Nephron (organoid): ENCODE data around the gene KRTAP5-10.
"Not testable (repeated sequence)": the region's sequence is repeated elsewhere in the genome, so short reads cannot be mapped to it uniquely, and the experiment has no call there.

Source experiments
- H3K27ac Mint-ChIP-seq, 3 experiments: 2 replicates each; pipeline ENCODE4 v1.8.0; 2020; ENCODE audit warnings: mixed read lengths in 3 of 3, mild to moderate bottlenecking in 2 of 3, moderate library complexity in 1 of 3
- H3K27me3 Mint-ChIP-seq: 2 replicates; pipeline ENCODE4 v1.8.0; 2021; ENCODE audit warnings: low read depth, mild to moderate bottlenecking, moderate library complexity, mixed read lengths
- H3K36me3 Mint-ChIP-seq: 2 replicates; pipeline ENCODE4 v1.8.0; 2020; ENCODE audit warnings: low read depth, mixed read lengths
- H3K4me1 Mint-ChIP-seq: 2 replicates; pipeline ENCODE4 v1.8.0; 2020; ENCODE audit warnings: mixed read lengths
- H3K4me3 Mint-ChIP-seq, 3 experiments: 2 replicates each; pipeline ENCODE4 v1.8.0; 2020; ENCODE audit warnings: mild to moderate bottlenecking in 3 of 3, mixed read lengths in 3 of 3, moderate library complexity in 2 of 3
- H3K9me3 Mint-ChIP-seq: 2 replicates; pipeline ENCODE4 v1.8.0; 2020; ENCODE audit warnings: mixed read lengths
- CTCF ChIP-seq, 3 experiments: fragments of 200-600 bp; sonication (generic); IDR thresholded peaks; one replicate each; pipeline ENCODE4 v1.5.0; 2021; ENCODE audit warnings: antibody characterized with exemption in 3 of 3; ENCODE audit not compliant: unreplicated experiment in 3 of 3

Gene KRTAP5-10

DNA sequence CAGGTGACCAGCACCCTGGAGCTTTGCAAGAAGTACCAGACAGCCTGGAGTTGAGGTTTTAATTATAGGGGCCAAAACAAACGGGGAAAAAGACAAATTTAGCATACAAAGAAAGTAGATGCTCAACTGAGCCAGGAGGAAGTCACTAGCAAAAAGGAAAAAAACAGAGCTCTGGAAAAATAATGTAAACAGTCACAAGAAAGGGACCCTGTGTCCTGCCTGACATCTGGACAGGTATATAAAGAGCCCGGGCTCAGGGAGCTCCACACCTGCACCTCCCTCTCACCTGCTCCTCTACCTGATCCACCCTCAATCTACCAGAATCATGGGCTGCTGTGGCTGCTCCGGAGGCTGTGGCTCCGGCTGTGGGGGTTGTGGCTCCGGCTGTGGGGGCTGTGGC is at the start of gene KRTAP5-10:
TSS of gene KRTAP5-10 (plus strand) at position 301 of the 400 bp plus-strand sequence. CDS start at position 326, 25 bp downstream.
- no peaks in the 10 kb centered on the region for H3K36me3 Mint-ChIP-seq
- peaks cover 24% of the 10 kb centered on the region for H3K27me3 Mint-ChIP-seq
- H3K9me3 Mint-ChIP-seq: peaks cover 12% of the 10 kb centered on the region
- H3K4me3 Mint-ChIP-seq: no peak within 1 kb of the TSS
- H3K27ac Mint-ChIP-seq: no peak within 1 kb of the TSS
- TF ChIP-seq CTCF (IDR thresholded peaks at IDR 0.05; ENCODE audit: unreplicated experiment in 3 of 3): no peak
- H3K4me1 Mint-ChIP-seq: peaks cover 35% of the 10 kb centered on the region

GRCh38 chr11:71518506-71519471 is 46.6 kb upstream of the KRTAP5-10 start:
- Mint-ChIP-seq H3K4me3 (no peak overlapping the region), H3K27ac (no peak overlapping the region), H3K9me3 (peaks cover 13% of the 10 kb centered on the region), H3K4me1 (peaks cover 8% of the 10 kb centered on the region), H3K36me3 (no peaks in the 10 kb centered on the region), H3K27me3 (no peaks in the 10 kb centered on the region)
- TF ChIP-seq CTCF (IDR thresholded peaks at IDR 0.05; ENCODE audit: unreplicated experiment in 3 of 3): no peak

DNA sequence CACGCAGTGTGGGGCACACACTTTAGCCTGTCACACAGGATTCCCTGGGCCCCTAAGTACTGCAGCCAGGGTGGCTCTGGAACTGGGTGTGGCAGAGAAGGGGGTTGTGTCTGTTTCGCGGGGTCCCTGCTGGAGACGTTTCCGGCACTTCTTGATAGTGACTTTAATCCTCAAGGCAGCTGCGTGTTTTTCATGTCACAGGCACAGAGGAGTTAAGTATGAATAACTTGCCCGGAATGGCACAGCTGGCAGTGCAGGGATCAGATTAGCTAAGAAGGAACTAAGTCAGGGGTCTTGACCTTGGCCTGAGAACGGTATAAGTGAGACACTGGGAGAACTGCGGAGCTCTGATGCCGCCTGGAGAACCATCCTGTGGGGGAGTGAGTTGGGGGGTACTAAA is 45.8 kb upstream of the KRTAP5-10 start:
- H3K4me1 Mint-ChIP-seq: peaks cover 8% of the 10 kb centered on the region
- H3K27ac Mint-ChIP-seq: no peak overlapping the region
- no peak for TF ChIP-seq CTCF (IDR thresholded peaks at IDR 0.05; ENCODE audit: unreplicated experiment in 3 of 3)
- H3K4me3 Mint-ChIP-seq: no peak overlapping the region
- no peaks in the 10 kb centered on the region for H3K27me3 Mint-ChIP-seq
- H3K36me3 Mint-ChIP-seq: no peaks in the 10 kb centered on the region
- H3K9me3 Mint-ChIP-seq: peaks cover 11% of the 10 kb centered on the region

DNA sequence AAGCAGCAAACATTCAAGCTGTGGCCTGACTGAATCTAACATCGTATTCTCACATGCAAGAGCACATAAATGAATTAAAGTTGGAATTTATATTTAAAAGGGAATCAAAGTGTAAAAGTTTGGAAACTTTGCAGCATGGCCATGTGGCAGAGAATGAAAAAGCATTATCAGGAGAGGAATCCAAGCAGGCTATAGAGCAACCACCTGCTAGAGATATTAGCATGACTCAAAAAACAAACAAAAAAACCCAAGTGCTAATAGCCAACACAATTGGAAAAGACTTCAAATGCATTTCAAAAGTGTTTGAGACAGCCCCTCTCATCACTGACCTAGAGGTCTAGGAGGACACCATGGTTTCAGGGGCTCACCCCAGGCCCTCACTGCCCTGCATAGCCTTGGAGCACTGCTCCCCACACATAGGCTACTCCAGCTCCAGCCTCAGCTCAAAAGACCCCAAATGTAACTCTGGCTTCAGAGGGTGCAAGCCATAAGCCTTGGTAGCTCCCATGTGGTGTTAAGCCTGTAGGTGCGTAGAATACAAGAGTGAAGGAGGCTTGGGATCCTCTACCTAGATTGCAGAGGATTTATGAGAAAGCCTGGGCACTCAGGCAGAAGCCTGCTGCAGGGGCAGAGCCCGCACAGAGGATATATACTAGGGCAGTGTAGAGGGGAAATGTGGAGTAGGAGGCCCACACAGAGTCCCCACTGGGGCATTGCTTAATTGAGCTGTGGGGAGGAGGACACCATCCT is 40.0 kb upstream of the KRTAP5-10 start:
- Mint-ChIP-seq H3K4me1 (peaks cover 4% of the 10 kb centered on the region), H3K27ac (no peak overlapping the region), H3K27me3 (peaks cover 6% of the 10 kb centered on the region), H3K4me3 (no peak overlapping the region), H3K36me3 (no peaks in the 10 kb centered on the region), H3K9me3 (peaks cover 11% of the 10 kb centered on the region)
- TF ChIP-seq CTCF (IDR thresholded peaks at IDR 0.05; ENCODE audit: unreplicated experiment in 3 of 3): no peak

GRCh38 chr11:71525938-71526495 is 39.3 kb upstream of the KRTAP5-10 start:
- TF ChIP-seq CTCF (IDR thresholded peaks at IDR 0.05; ENCODE audit: unreplicated experiment in 3 of 3): no peak
- no peaks in the 10 kb centered on the region for H3K36me3 Mint-ChIP-seq
- H3K27me3 Mint-ChIP-seq: peaks cover 6% of the 10 kb centered on the region
- no peak overlapping the region for H3K4me3 Mint-ChIP-seq
- no peak overlapping the region for H3K27ac Mint-ChIP-seq
- peaks cover 4% of the 10 kb centered on the region for H3K4me1 Mint-ChIP-seq
- H3K9me3 Mint-ChIP-seq: peaks cover 11% of the 10 kb centered on the region

DNA sequence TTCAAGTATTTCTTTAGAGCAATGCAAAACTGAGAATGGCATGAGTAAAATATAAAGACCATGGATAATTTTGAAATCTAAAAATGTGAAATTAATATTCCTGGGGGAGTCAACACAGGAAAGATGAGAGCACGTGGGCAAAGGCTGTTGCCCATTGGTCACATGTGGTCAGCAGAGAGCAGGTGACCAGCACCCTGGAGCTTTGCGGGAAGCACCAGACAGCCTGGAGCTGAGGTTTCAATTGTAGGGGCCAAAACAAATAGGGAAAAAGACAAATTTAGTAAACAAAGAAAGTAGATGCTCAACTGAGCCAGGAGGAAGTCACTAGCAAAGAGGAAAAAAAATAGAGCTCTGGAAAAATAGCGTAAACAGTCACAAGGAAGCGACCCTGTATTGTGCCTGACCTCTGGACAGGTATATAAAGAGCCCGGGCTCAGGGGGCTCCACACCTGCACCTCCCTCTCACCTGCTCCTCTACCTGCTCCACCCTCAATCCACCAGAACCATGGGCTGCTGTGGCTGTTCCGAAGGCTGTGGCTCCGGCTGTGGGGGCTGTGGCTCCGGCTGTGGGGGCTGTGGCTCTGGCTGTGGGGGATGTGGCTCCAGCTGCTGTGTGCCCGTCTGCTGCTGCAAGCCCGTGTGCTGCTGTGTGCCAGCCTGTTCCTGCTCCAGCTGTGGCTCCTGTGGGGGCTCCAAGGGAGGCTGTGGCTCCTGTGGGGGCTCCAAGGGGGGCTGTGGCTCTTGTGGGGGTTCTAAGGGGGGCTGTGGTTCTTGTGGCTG is 38.4 kb upstream of the KRTAP5-10 start, which contains the start of gene KRTAP5-7:
TSS of gene KRTAP5-7 (plus strand) at position 472 of the 780 bp plus-strand sequence. CDS start at position 506, 34 bp downstream.
- H3K27ac Mint-ChIP-seq, H3K9me3 Mint-ChIP-seq, H3K36me3 Mint-ChIP-seq, H3K27me3 Mint-ChIP-seq, H3K4me1 Mint-ChIP-seq: not testable (repeated sequence)
- H3K4me3 Mint-ChIP-seq: peak within 1 kb of the TSS in 1 of 3 experiments; percentile 32
